K562 (cell line): ENCODE results near the gene BBX. TPM values are rescaled to one million over a fixed set of nuclear protein-coding genes. Genes with fewer than 3 reads are reported as not detected.

Experiments used
- ATAC-seq: fragments of 200-7000 bp; cut with Tn5 transposase; 3 replicates; pipeline ENCODE4 v1.9.1; 2020; ENCODE audit warnings: moderate library complexity
- BruUV-seq: library from RNA; stranded (reverse); fragments of 400-500 nt; replicated peaks from 2 replicates; lab custom pipeline; 2021; lab: Mats Ljungman, UMichigan
- CTCF ChIA-PET: fragments of 300-600 bp; formaldehyde crosslinking; extraction: SDS; loops from one replicate; lab custom pipeline; 2021; ENCODE audit warnings: low intra/inter-chr PET ratio; lab: Yijun Ruan, JAX
- POLR2A ChIA-PET: fragments of 300-600, 350-650 bp; sonication (Branson Sonifier 250); formaldehyde crosslinking; extraction: SDS; loops from one replicate; lab custom pipeline; 2021; ENCODE audit warnings: antibody characterized with exemption, inconsistent platforms; lab: Yijun Ruan, JAX
- DNase-seq, 4 experiments: peaks; one replicate each; pipeline versions ENCODE4 v3.0.0 to v3.0.0-alpha.2; 2011 to 2018; ENCODE audit warnings: low spot score in 3 of 4, mixed read lengths in 3 of 4; ENCODE audit errors: extremely low read depth in 1 of 4
- FAIRE-seq: peaks from 2 replicates; lab custom pipeline; 2011; peaks lifted over from hg19 to GRCh38; lab: Jason Lieb, UNC
- H2AFZ ChIP-seq: 2 replicates; pipeline ENCODE4 v1.6.0; 2011; ENCODE audit warnings: low read depth, low read length, control low read depth, inconsistent platforms
- H3K27ac ChIP-seq: fragments of 200-600 bp; 3 replicates; pipeline ENCODE4 v1.8.0; 2011; ENCODE audit warnings: low read depth, mild to moderate bottlenecking, control low read depth, inconsistent platforms, low read length, moderate library complexity, mixed read lengths; ENCODE audit errors: extremely low read depth
- H3K27me3 ChIP-seq, 2 experiments: fragments of 300-600 bp in 1 of 2; 2 replicates in 1 of 2; 3 replicates in 1 of 2; pipeline versions ENCODE4 v1.6.0 to v1.8.0; 2011; ENCODE audit warnings: inconsistent platforms in 2 of 2, low read length in 2 of 2, mild to moderate bottlenecking in 1 of 2, mixed read lengths in 1 of 2, moderate library complexity in 1 of 2; ENCODE audit not compliant: control insufficient read depth in 2 of 2, insufficient read depth in 2 of 2
- H3K36me3 ChIP-seq: fragments of 300-600 bp; 3 replicates; pipeline ENCODE4 v1.8.0; 2011; ENCODE audit warnings: mild to moderate bottlenecking, low read length, inconsistent platforms; ENCODE audit not compliant: control insufficient read depth, insufficient read depth
- H3K4me1 ChIP-seq, 2 experiments: fragments of 200-600 bp in 1 of 2; replicated peaks in 1 of 2; 2 replicates in 1 of 2; 3 replicates in 1 of 2; pipeline versions ENCODE4 v1.5.1 to v1.8.0; 2011; ENCODE audit warnings: inconsistent platforms in 2 of 2, low read length in 2 of 2, mild to moderate bottlenecking in 1 of 2, mixed read lengths in 1 of 2, moderate library complexity in 1 of 2; ENCODE audit not compliant: control insufficient read depth in 2 of 2, insufficient read depth in 2 of 2
- H3K4me2 ChIP-seq: 2 replicates; pipeline ENCODE4 v1.6.1; 2011; ENCODE audit warnings: low read length, control low read depth, inconsistent platforms, mixed read lengths; ENCODE audit not compliant: insufficient read depth
- H3K4me3 ChIP-seq: fragments of 200-600 bp; sonication (generic), shearing (Covaris generic); 2 replicates; pipeline ENCODE4 v1.5.1; 2016; ENCODE audit warnings: control low read depth, inconsistent platforms
- H3K79me2 ChIP-seq: fragments of 200-600 bp; 3 replicates; pipeline ENCODE4 v1.8.0; 2011; ENCODE audit warnings: low read length, inconsistent platforms; ENCODE audit not compliant: control insufficient read depth, insufficient read depth
- H3K9ac ChIP-seq, 2 experiments: 2 replicates each; pipeline versions ENCODE4 v1.6.0 to v1.6.1; 2011; ENCODE audit warnings: low read depth in 2 of 2, low read length in 2 of 2, control low read depth in 1 of 2, inconsistent platforms in 1 of 2, mild to moderate bottlenecking in 1 of 2, mixed read lengths in 1 of 2; ENCODE audit not compliant: insufficient read depth in 1 of 2
- H3K9me1 ChIP-seq: one replicate; pipeline ENCODE4 v1.6.0; 2011; ENCODE audit warnings: inconsistent platforms, mild to moderate bottlenecking, low read length, moderate library complexity; ENCODE audit not compliant: control insufficient read depth, insufficient read depth
- H3K9me3 ChIP-seq: replicated peaks from 2 replicates; pipeline ENCODE4 v1.5.1; 2011; ENCODE audit warnings: low read depth, low read length, inconsistent platforms; ENCODE audit not compliant: control insufficient read depth, insufficient read depth
- H4K20me1 ChIP-seq: replicated peaks from 2 replicates; pipeline ENCODE4 v1.6.1; 2011; ENCODE audit warnings: low read length, inconsistent platforms, mixed read lengths; ENCODE audit not compliant: control insufficient read depth, insufficient read depth
- DPF2 ChIP-seq: fragments of 450-650 bp; IDR thresholded peaks from 2 replicates; pipeline ENCODE4 v1.6.1; 2016
- ELF4 ChIP-seq: fragments of 450-650 bp; formaldehyde crosslinking; IDR thresholded peaks from 2 replicates; pipeline ENCODE4 v1.4.0; 2022; ENCODE audit warnings: missing genetic modification characterization
- LARP7 ChIP-seq: fragments of 450-650 bp; IDR thresholded peaks from 2 replicates; pipeline ENCODE4 v1.6.1; 2016
- NFRKB ChIP-seq: fragments of 450-650 bp; IDR thresholded peaks from 2 replicates; pipeline ENCODE4 v1.6.1; 2016; ENCODE audit warnings: low read depth
- OTX1 ChIP-seq: fragments of 450-650 bp; formaldehyde crosslinking; IDR thresholded peaks from 2 replicates; pipeline ENCODE4 v1.4.0; 2022; ENCODE audit warnings: mild to moderate bottlenecking
- XRCC5 ChIP-seq: fragments of 200-400 bp; formaldehyde crosslinking; IDR thresholded peaks from 2 replicates; pipeline ENCODE4 v1.6.1; 2017; ENCODE audit warnings: low read depth, mild to moderate bottlenecking, low read length
- YY1 ChIP-seq, 3 experiments: IDR thresholded peaks; 2 replicates each; pipeline ENCODE4 v1.6.1; 2011; ENCODE audit warnings: low read length in 2 of 3, mild to moderate bottlenecking in 2 of 3, moderate library complexity in 2 of 3, borderline replicate concordance in 1 of 3, control low read depth in 1 of 3, low read depth in 1 of 3; ENCODE audit not compliant: insufficient read depth in 3 of 3, insufficient replicate concordance in 2 of 3, control insufficient read depth in 1 of 3, insufficient read length in 1 of 3; ENCODE audit errors: extremely low read depth in 1 of 3
- ZFP1 ChIP-seq: fragments of 450-650 bp; formaldehyde crosslinking; IDR thresholded peaks from 2 replicates; pipeline ENCODE4 v1.4.0; 2020; ENCODE audit warnings: mild to moderate bottlenecking, mixed read lengths
- ZNF282 ChIP-seq: sonication (generic); formaldehyde crosslinking; IDR thresholded peaks from 2 replicates; pipeline ENCODE4 v1.8.1; 2023; ENCODE audit warnings: missing genetic modification reagents
- ZNF431 ChIP-seq: sonication (generic); formaldehyde crosslinking; IDR thresholded peaks from 2 replicates; pipeline ENCODE4 v1.8.0; 2022; ENCODE audit warnings: mild to moderate bottlenecking, missing genetic modification reagents
- ZSCAN29 ChIP-seq: fragments of 450-650 bp; IDR thresholded peaks from 2 replicates; pipeline ENCODE4 v1.6.1; 2017
- WGBS: fragments of 100-300 bp; shearing (Covaris generic); methylation state at CpG from one replicate; pipeline ENCODE4 v1.1.6; 2016; ENCODE audit warnings: low coverage, mixed read lengths; ENCODE audit not compliant: insufficient coverage; ENCODE audit errors: missing lambda C conversion rate; 5-methylcytosine and 5-hydroxymethylcytosine counted together
- in situ Hi-C: fragments of 300-500 bp; cut with MboI; formaldehyde crosslinking; loops from 4 replicates; pipeline ENCODE4 v1.15.0; 2018; ENCODE audit warnings: inconsistent platforms, mixed read lengths
- intact Hi-C: fragments of 100-400 bp; cut with micrococcal nuclease; formaldehyde crosslinking; loops from 2 replicates; pipeline ENCODE4 v1.14.2; 2022
- polyA plus RNA-seq, 8 experiments: library from polyadenylated mRNA; depleted of rRNA in 4 of 8; stranded (reverse) in 5 of 8; unstranded in 3 of 8; fragments of >200 nt; fragmentation: Nextera tagmentation in 2 of 8; fragmentation: Illumina TruSeq in 1 of 8; extraction: Ambion mirVana in 2 of 8; extraction: Trizol in 1 of 8; gene quantifications; 2 replicates each; pipeline versions ENCODE4 v1.2.1 to v1.2.3, GENCODE V29; 2011 to 2014; ENCODE audit warnings: inconsistent platforms in 1 of 8, missing spikeins in 1 of 8
- total RNA-seq, 7 experiments: library from RNA; depleted of rRNA in 6 of 7; stranded (reverse); fragments of >200 nt in 6 of 7; fragmentation: Illumina TruSeq in 2 of 7; extraction: Trizol in 2 of 7; gene quantifications; 2 replicates each; pipeline versions ENCODE4 v1.2.1 to v1.2.3, GENCODE V29; 2011 to 2021; ENCODE audit warnings: low replicate concordance in 1 of 7

BBX gene
- total and polyA plus RNA-seq, 9 of the 15 experiments (the other 6 are each of a cell fraction or from before 2014, with no cell fraction given) = 4.9 to 19.5 (median 11.8) TPM

- no peak for TF ChIP-seq YY1 (IDR thresholded peaks at IDR 0.05; ENCODE audit: borderline replicate concordance in 1 of 3, control insufficient read depth in 1 of 3, extremely low read depth in 1 of 3, insufficient read depth in 3 of 3, insufficient read length in 1 of 3, insufficient replicate concordance in 2 of 3, low read depth in 1 of 3, low read length in 2 of 3)
- TF ChIP-seq DPF2 = no peak
- no peak for TF ChIP-seq NFRKB
- no peak for TF ChIP-seq ZNF282 (CRISPR knock-in tag)
- no peak for TF ChIP-seq OTX1
- no peak for TF ChIP-seq ZSCAN29
Observed at GRCh38 chr3:107704477-107704876, 181.7 kb downstream of the BBX start (continued).

GRCh38 chr3:107705046-107705445, 182.3 kb downstream of the BBX start:
- H3K27ac ChIP-seq = no peak overlapping the region
- H3K36me3 ChIP-seq = no peaks in the 10 kb centered on the region
- TF ChIP-seq ZNF431 (CRISPR knock-in tag) (no peak), LARP7 (no peak), ZFP1 (CRISPR knock-in tag) (no peak), ELF4 (CRISPR knock-in tag) (no peak), XRCC5 (no peak)
- no peak overlapping the region for H3K4me2 ChIP-seq
- DNase-seq = no peak
- FAIRE-seq = no peak
- BruUV-seq = no TSS peak
- no peak overlapping the region for H3K4me3 ChIP-seq
- 17% methylated on average over 4 of the region's 5 CpGs for WGBS
- no peak for ATAC-seq
- no peaks in the 10 kb centered on the region for H3K79me2 ChIP-seq
- no peaks in the 10 kb centered on the region for H3K9me1 ChIP-seq
- no peak overlapping the region for H3K9ac ChIP-seq
- H3K9me3 ChIP-seq = no peaks in the 10 kb centered on the region
- H3K4me1 ChIP-seq = no peaks in the 10 kb centered on the region
- no peaks in the 10 kb centered on the region for H3K27me3 ChIP-seq
- intact Hi-C loops = no loop called here
- ChIA-PET CTCF (no interaction called here), POLR2A (interaction anchor here (0.6 kb wide), 1 partner anchor 1334 kb away, joined by 3 read pairs; no protein-coding TSS in a partner anchor)
- 0 out of 2 replicates have a peak, but pooled peaks cover 4% of the 10 kb centered on the region for H4K20me1 ChIP-seq
- no peak overlapping the region for H2AFZ ChIP-seq
- in situ Hi-C loops = no loop called here
